Stimulated activated CD8-positive, alpha-beta memory T cell treated with anti-CD3 and anti-CD28 coated beads, Interleukin-15, amount 100 ng/mL, for 4 hours (primary cell): ENCODE data around the gene PAXIP1.
"Not testable (repeated sequence)": the region's sequence is repeated elsewhere in the genome, so short reads cannot be mapped to it uniquely, and the experiment has no call there.

Experiments used
- DNase-seq, 2 donors: peaks; one replicate each; pipeline ENCODE4 v3.0.0-alpha.2; 2020; ENCODE audit warnings: low read depth in 2 of 2

PAXIP1 gene

GRCh38 chr7:154942691-154943090 lies 60.2 kb downstream of the PAXIP1 start:
- DNase-seq: no peak

- no peak for DNase-seq
Measured at GRCh38 chr7:154937837-154938236, 65.1 kb downstream of the PAXIP1 start.

DNA sequence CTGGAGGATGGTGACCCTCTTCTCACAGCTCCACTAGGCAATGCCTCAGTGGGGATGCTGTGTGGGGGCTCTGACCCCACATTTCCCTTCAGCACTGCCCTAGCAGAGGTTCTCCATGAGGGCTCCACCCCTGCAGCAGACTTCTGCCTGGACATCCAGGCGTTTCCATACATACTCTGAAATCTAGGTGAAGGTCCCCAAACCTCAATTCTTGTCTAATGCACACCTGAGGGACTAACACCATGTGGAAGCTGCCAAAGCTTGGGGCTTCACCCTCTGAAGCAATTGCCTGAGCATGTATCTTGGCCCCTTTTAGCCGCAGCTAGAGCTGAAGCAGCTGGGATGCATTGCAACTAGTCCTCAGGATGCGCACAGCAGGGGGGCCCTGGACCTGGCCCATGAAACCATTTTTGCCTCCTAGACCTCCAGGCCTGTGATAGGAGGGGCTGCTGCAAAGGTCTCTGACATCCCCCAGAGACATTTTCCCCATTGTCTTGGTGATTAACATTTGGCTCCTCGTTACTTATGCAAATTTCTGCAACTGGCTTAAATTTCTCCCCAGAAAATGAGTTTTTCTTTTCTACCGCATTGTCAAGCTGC lies 68.5 kb downstream of the PAXIP1 start:
- DNase-seq: not testable (repeated sequence)

GRCh38 chr7:154931906-154932305 lies 71.0 kb downstream of the PAXIP1 start:
- no peak for DNase-seq

GRCh38 chr7:154929006-154929726 lies 73.8 kb downstream of the PAXIP1 start:
- no peak for DNase-seq

- DNase-seq: no peak
Measured at GRCh38 chr7:154928136-154929005, 74.6 kb downstream of the PAXIP1 start.

GRCh38 chr7:154927624-154928125 lies 75.2 kb downstream of the PAXIP1 start:
- peak; percentile 28 to 70 for DNase-seq

- DNase-seq: not testable (repeated sequence)
Measured at GRCh38 chr7:154922472-154922871, 80.5 kb downstream of the PAXIP1 start.

GRCh38 chr7:154919344-154920225 lies 83.3 kb downstream of the PAXIP1 start:
- DNase-seq: no peak

DNA sequence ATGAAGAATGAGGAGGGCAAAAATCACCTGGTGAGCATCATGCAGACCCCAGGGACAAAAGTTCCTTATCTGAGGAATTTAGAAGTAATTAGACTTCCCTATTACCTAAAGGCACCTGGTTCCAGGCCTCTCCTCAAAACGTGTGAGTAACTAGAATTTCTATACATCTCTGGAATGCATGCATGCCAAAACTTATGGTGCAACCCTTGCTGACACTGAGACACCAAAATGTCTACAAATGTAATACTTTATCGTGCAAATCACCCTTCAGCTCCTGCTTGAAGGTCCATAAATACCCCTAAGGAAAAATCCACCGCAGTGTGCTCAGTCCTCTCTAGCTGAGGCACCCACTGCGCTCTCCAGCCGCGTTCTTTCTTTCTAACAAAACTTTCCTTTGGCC lies 84.2 kb downstream of the PAXIP1 start:
- no peak for DNase-seq

GRCh38 chr7:154918266-154918665 lies 84.7 kb downstream of the PAXIP1 start:
- no peak for DNase-seq

- DNase-seq: no peak
Measured at GRCh38 chr7:154917808-154918160, 85.1 kb downstream of the PAXIP1 start.

GRCh38 chr7:154916856-154917807 lies 85.8 kb downstream of the PAXIP1 start:
- no peak for DNase-seq

GRCh38 chr7:154916381-154916780 lies 86.5 kb downstream of the PAXIP1 start:
- DNase-seq: no peak

GRCh38 chr7:154915600-154915999 lies 87.3 kb downstream of the PAXIP1 start:
- no peak for DNase-seq

- no peak for DNase-seq
Measured at GRCh38 chr7:154914996-154915380, 87.9 kb downstream of the PAXIP1 start.

DNA sequence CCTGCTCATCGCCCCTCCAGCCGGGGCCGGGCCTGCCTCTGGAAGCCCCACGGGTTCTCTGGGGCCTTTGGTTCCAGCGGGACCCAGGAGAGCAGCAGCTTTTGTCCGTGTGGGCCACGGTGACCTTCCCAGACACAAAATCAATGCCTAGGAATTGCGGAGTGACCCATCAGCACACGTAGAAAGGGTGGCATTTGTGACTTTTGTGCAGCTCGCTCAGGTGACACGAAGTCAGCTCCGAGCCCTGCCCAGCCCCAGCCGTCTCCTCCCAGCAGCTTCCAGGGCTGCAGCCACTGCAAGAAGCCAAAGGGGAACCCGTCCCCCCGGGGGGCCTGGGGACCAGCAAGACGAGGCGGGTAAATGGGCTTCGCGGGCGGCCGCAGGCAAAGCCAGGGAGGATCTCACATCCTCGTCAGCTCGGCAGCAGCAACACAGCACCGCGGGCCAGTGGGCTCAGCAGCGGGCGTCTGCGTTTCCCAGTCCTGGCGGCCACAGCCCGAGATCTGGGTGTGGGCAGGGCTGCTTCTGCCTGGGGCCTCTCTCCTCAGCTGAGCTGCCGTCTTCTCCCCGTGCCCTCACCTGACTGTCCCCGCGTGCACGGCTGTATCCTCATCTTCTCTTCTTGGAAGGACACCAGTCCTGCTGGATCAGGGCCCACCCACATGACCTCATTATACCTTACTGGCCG lies 88.5 kb downstream of the PAXIP1 start:
- no peak for DNase-seq

- DNase-seq: peak; percentile 63 to 74
Measured at GRCh38 chr7:154913638-154914307, 89.2 kb downstream of the PAXIP1 start.
